ENCODE measurements around the gene ACTN4.
"Not testable (repeated sequence)": the region's sequence is repeated elsewhere in the genome, so short reads cannot be mapped to it uniquely, and the experiment has no call there.

The ACTN4 gene

DNA sequence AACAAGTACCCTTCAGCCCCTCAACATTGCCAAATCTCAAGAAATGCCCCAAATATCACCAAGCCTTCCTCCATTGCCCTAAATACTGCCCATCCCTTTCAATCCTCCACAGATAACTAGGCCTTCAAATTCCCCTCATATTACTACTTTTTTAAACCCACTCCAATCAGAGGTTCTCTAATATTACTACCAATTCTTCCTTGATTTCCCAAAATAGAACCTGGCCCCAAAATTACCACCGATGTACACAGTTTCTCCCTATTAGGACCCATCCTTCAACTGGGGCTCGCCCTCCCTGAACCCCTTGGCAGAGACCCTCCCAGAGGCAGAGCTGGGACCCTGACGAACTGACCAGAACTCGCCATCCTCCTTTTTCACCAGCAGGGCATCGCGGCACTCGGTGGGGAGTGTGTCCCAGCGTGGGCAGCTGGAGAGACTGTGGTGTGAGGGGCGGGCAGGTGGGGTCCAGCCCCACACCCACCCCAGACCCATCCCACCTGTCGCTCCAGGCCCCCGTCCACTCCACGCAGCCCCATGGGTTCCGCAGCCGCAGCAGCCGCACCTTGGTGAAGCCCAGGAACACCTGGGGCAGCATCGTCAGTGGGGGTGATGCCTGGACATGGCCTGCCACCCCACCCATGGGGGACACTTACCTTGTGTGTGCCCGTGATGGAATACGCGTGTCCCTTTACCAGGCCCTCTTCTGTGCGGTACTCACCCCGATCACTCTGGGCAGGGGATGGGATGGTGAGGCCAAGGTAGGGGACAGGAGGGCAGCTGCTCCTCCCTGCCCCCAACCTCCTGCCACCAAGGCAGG lies 90.7 kb downstream of the ACTN4 start:
- DNase-seq (ENCODE audit: low read depth) = peak; percentile 7

DNA sequence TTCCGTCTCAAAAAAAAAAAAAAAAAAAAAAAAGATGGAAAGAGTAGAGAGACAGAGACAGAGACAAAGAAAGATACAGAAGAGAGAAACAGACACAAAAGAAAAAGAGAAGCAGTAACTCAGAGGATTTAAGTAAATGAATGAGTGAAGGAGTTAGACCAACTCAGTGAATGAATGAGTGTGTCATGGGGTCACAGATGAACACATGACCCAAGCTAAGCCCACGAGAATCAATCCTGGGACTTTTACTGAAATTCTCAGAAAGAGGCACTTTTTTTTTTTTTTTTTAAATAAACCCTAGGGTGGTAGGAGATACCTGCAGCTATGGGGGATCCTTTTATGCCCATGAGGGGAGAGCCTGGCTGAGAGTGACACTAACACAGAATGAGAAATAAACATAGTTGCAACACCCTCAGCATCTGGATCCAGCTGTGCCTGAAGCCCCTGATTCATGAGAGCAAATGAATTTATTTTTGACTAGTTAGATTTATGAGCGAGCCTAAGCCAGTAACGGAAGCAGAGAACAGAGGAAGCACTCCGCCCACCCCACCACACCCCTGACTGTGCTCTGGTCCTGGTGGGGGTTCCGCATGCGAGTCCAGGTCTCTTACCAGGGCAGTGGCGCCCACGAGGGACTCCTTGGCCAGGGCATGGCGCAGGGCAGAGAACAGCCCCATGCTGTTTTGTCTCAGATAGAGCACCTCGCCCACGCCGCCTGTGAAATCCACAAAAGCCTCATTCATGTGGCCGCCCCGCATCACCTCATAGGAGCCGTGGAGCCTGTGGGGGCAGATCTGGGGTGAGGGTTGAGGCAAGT lies 92.2 kb downstream of the ACTN4 start:
- peak; percentile 14 for DNase-seq (ENCODE audit: low read depth)

DNA sequence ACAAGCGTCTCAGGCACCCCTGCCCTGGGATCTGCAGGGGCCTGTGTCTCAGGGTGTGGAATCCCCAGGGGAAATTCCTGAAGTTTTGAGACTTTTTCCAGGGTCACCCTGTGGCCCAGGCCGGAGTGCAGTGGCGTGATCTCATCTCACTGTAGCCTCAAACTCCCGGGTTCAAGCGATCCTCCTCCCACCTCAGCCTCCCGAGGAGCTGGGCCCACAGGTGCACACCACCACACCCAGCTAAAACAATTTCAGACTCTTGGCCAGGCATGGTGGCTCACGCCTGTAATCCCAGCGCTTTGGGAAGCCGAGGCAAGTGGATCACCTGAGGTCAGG lies 92.8 kb downstream of the ACTN4 start:
- DNase-seq (ENCODE audit: low read depth) = no peak

DNA sequence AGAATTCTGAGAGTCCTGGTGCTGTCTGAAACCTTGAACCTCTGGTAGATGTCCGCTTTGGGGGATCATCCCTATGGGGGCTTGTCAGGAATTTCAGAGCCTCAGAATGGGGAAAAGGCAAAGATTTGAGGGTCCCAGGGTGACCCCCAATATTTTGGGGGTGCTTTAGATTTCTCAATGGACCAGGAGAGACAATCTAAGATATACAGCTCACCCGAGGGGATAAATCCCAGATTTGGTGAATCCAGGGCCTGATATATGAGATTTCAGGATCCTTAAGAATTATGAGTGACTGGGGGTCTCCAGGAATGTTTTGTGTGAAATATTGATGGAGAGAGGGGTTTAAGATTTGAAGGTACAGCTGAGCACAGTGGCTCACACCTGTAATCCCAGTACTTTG lies 93.5 kb downstream of the ACTN4 start:
- DNase-seq (ENCODE audit: low read depth) = peak; percentile 2

DNA sequence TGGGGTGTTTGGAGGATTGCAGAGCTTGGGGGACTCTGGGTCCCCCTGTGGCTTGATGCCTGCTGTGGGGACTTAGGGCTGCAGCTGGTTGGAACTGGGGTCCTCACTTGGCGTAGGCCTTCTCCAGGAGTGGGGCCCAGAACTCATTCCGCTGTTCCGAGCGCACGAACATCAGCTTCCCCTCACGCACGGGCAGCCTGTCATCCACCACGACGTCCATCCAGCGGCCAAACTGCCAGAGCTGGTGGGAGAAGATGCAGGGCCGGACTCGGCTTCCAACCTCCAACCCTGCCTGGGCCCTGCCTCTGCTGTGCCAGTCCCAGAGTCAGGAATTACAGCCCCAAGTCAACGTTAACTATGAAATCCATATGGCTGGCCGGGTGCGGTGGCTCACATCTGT lies 94.2 kb downstream of the ACTN4 start:
- peak; percentile 2 for DNase-seq (ENCODE audit: low read depth)

DNA sequence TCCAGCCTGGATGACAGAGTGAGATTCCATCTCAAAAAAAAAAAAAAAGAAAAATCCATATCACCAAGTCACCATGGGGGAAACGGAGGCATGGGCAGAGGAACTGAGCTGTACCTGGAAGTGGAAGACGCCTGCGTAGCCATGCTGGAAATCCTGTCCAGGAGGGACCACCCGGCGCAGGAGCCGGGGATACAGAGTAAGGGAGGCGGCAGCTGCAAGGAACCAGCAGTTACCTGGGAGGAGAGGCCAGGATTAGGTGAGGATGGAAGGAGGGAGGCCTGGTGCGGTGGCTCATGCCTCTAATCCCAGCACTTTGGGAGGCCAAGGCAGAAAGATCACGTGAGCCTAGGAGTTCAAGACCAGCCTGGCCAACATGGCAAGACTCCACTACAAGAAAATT lies 94.8 kb downstream of the ACTN4 start:
- peak; percentile 1 for DNase-seq (ENCODE audit: low read depth)

DNA sequence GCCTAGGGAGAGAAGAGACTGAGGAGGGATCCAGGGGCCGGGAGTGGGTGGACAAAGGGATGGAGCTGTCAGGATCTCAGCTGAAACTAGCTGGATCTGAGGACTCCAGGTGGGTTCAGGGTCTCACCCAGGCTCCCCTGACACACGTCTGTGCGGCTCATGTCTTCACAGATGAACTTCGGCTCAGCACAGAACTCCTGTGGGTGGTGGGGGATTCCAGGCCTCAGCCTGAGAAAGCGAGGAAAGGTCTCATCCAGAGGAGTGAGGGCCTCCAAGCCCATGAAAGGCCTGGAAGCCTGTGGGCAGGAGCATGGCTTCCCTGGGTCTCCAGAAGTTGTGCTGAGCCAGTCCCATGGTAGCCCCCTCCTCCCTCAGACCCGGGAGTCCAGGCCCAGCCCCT lies 95.5 kb downstream of the ACTN4 start:
- DNase-seq (ENCODE audit: low read depth) = peak; percentile 6

DNA sequence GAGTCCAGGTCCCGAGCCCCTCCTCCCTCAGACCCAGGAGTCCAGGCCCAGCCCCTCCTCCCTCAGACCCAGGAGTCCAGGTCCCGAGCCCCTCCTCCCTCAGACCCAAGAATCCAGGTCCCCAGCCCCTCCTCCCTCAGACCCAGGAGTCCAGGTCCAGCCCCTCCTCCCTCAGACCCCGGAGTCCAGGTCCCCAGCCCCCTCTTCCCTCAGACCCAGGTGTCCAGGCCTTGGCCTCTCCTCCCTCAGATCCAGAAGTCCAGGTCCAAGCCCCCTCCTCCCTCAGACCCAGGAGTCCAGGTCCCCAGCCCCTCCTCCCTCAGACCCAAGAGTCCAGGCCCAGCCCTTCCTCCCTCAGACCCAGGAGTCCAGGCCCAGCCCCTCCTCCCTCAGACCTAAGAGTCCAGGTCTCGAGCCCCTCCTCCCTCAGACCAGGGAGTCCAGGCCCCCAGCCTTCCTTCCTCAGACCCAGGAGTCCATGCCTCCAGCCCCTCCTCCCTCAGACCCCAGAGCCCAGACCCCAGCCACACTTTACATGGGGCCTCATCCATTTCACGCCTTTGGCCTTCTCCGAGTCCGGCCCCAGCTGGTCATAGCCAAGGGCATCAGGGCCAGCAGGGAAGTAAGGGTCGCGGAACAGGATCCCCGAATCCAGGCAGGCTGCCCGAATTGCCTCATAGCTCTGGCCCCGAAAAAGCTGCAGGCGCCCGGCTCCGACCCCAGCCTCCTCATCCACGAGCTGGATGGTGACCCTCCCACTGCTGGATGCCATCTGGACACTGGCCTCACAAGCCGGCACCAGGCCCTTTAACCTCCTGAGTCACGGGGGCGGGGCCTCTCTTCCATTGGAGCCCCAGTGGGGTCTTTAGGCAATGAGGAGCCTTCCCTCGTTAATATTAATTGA lies 96.2 kb downstream of the ACTN4 start:
- peak; percentile 5 for DNase-seq (ENCODE audit: low read depth)

DNA sequence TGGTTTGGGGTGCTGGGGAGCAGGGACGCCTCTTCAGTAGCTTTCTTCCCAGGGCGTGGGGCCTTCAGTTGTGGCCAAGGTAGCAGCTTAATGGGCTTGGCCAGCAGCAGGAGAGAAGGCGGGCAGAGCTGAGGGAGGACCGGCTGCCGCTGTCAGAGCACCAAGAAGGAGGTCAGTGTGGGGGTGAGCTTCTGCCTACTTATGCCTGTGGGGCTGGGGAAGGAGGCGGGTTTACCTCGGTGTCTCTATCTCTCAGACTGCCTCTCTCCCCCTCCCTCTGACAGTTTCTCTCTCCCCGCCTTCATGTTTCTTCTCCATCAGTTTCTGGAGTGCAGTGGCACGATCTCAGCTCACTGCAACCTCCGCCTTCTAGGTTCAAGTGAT lies 96.8 kb downstream of the ACTN4 start, which contains the start of gene CAPN12:
CAPN12 (minus strand) TSS at position 177 of the 384 bp plus-strand sequence. CDS start 309 bp downstream, outside the sequence.
- DNase-seq (ENCODE audit: low read depth) = peak; percentile 5

DNA sequence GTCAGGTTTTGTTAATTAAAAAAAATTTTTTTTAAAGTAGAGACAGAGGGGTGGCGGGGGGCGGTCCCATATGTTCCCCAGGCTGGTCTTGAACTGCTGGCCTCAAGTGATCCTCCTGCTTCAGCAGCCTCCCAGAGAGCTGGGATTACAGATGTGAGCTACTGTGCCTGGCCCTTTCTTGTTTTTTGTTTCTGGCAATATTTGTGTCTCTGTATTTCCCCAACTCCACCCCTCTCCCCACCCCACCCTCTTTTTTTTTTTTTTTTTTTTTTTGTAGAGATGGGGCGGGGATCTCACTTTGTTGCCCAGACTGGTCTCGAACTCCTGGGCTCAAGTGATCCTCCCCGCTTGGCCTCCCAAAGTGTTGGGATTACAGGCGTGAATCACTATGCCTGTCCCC lies 97.4 kb downstream of the ACTN4 start:
- DNase-seq (ENCODE audit: low read depth) = no peak

DNA sequence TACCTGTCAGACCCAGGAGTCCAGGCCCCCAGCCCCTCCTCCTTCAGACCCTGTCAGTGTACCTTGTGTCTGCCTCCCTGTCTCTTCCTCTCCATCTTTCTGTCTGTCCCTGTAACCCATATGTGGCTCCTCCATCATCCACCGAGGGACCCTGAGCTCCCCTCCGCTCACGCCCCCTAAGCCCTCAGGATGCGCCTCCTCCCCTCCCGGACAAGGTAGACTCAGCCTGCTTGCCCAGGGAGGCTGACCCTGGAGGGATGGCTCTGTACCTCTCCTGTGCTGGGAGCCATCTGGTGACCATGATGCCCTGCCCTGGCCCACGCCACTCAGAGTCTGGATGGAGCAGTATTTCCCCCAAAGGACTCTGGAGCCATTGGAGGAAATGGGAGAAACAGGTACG lies 97.9 kb downstream of the ACTN4 start:
- DNase-seq (ENCODE audit: low read depth) = peak; percentile 3

DNA sequence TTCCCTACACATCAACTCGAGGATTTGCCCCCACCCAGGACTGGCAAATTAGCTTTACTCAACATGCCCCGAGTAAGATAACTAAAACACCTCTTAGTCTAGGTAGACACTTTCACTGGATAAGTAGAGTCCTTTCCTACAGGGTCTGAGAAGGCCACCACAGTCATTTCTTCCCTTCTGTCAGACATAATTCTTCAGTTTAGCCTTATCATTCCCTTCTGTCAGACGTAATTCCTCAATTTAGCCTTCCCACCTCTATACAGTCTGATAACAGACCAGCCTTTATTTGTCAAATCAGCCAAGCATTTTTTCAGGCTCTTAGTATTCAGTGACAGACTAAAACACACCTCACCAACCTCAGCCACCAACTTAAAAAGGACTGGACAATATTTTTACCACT lies 106.3 kb downstream of the ACTN4 start:
- not testable (repeated sequence) for DNase-seq (ENCODE audit: low read depth)

DNA sequence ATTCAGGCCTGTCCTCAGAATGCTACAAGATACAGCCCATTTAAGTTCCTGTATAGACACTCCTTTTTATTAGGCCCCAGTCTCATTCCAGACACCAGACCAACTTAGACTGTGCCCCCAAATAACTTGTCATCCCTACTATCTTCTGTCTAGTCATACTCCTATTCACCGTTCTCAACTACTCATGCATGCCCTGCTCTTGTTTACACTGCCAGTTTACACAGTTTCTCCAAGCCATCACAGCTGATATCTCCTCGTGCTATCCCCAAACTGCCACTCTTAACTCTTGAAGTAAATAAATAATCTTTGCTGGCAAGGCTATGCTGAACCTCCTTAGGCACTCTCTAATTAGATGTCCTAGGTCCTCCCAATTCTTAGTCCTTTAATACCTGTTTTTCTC lies 106.7 kb downstream of the ACTN4 start:
- not testable (repeated sequence) for DNase-seq (ENCODE audit: low read depth)

DNA sequence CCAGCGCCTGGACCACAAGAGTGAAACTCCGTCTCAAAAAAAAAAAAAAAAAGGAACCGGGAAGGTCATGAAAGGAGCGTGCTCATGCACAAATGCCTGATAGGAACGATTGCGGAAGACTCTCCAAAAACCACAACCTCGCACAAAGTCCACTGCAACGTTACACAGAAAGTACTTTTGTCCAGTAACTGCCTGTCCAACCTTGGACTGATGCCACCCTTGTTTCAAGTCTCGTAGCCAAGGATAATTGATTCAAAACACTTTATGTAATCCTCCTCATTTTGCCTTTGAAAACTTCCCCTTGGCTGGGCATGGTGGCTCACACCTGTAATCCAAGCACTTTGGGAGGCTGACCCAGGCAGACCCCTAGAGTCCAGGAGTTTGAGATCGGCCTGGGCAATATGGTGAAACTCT lies 112.1 kb downstream of the ACTN4 start:
- DNase-seq (ENCODE audit: low read depth) = no peak

DNA sequence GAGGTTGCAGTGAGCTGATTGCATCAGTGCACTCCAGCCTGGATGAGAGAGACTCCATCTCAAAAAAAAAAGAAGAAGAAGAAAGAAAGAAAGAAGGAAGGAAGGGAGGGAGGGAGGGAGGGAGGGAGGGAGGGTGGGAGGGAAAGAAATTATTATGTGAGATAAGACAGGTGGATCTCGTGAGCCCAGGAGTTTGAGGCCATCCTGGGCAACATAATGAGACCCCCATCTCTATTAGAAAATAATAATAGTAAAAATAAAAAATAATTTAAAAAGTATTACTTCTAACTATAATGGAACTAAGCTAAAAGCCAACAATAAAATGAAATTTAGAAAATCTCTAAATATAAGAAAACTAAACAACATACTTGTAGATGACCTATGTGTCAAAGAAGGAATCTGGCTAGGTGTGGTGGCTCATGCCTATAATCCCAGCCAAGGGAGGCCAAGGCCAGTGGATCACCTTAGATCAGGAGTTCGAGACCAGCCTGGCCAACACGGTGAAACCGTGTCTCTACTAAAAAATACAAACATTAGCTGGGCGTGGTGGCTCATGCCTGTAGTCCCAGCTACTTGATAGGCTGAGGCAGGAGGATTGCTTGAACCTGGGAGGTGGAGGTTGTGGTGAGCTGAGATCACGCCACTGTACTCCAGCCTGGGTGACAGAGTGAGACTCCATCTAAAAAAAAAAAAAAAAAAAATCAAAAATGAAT lies 113.5 kb downstream of the ACTN4 start:
- not testable (repeated sequence) for DNase-seq (ENCODE audit: low read depth)

DNA sequence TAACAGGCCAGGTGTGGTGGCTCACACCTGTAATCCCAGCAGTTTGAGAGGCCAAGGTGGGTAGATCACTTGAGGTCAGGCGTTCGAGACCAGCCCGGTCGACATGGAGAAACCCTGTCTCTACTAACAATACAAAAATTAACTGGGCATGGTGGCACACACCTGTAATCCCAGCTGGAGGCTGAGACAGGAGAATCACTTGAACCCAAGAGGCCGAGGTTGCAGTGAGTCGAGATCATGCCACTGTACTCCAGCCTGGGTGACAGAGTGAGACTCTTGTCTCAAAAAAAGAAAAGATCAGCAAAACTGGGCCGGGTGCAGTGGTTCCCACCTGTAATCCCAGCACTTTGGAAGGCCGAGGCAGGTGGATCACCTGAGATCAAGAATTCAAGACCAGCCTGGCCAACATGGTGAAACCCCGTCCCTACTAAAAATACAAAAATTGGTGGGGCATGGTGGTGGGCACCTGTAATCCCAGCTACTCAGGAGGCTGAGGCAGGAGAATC lies 114.5 kb downstream of the ACTN4 start:
- not testable (repeated sequence) for DNase-seq (ENCODE audit: low read depth)

DNA sequence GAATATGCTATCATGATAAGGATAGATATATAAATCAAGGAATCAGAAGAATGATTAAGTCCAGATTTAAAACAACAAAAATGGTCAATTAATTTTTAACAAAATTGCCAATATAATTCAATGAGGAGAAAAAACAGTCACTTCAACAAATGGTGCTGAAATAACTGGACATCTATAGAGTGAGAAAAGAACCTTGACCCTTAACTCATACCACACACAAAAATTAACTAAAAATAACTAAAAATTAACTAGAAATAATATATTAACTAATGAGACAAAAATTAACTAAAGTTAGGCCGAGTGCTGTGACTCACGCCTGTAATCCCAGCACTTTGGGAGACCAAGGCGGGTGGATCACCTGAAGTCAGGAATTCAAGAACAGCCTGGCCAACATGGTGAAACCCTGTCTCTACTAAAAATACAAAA lies 116.4 kb downstream of the ACTN4 start:
- DNase-seq (ENCODE audit: low read depth) = no peak

DNA sequence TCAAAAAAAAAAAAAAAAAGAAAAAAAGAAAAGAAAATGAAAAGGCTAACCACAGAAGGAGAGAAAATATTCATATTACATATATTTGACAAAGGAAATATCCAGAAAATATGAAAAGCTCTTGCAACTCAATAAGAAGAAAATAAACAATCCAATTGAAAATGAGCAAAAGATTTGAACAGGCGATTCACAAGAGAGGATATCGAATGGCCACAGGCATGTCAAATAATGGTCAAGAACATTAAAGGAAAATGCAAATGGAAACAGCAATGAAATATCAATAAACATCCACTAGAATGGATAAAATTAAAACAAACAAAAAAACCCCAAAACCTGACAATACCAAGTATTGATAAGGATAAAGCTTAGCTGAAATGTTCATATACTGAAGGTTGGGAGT lies 117.8 kb downstream of the ACTN4 start:
- DNase-seq (ENCODE audit: low read depth) = no peak

DNA sequence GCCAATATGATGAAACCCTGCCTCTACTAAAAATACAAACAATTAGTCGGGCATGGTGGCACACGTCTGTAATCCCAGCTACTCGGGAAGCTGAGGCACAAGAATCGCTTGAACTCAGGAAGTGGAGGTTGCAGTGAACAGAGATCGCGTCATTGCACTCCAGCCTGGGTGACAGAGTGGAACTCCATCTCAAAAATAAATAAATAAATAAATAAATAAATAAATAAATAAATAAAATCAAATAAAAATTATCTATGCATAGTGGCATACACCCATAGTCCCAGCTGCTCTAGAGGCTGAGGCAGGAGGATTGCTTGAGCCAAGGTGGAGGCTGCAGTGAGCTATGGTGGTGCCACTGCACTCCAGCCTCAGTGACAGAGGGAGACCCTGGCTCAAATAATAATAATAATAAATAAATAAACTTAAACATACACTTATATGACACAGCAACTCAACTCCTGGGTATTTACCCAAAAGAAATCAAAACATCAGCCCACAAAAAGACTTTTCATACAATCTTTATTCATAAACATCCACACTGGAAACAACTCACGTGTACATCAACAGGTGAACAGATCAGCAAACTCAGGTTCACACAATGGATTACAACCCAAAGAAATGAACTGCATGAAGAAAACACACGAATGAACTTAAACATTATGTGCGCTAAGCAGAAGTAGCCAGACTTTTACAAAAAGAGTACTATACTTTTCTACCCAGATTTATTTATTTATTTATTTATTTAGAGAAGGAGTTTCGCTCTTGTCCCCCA lies 119.0 kb downstream of the ACTN4 start:
- DNase-seq (ENCODE audit: low read depth) = no peak

DNA sequence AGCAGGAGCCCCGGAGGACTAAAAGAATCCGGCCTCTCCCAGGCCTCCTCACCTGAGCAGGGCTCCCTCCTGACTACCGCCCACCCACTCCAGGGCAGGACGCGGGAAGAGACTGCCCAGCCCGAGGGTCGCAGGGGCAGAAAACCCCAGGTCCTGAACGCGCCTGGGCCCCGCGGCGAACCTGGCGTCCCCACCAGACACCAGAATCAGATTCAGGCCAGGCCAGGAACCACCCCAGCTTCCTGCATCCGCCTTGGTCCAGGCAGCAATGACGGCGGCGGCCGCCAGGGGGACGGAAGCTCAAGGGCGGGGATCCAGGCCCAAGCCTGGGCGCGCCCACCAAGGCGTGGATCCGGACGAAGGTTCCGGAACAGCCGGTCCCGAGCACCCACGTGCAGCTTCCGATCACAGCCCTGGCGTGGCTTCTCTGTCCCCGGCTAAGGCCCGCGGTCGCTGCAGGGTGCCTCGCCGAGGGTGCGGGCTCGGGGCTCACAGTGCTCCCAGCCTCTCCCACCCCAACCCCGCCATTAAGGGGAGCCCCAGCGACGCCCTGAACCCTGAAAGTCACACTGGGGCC lies 122.3 kb downstream of the ACTN4 start:
- peak; percentile 72 for DNase-seq (ENCODE audit: low read depth)
